GM12864 (cell line): Measurements from ENCODE around the gene R3HDML.
A peak's percentile ranks its signal among the peaks of the same experiment; 100 is the strongest.

ENCODE experiments used
- DNase-seq: peaks from one replicate; pipeline ENCODE4 v3.0.0-alpha.2; 2011; ENCODE audit warnings: low read depth
- H3K4me3 ChIP-seq: 2 replicates; pipeline ENCODE4 v1.5.1; 2011; ENCODE audit warnings: mild to moderate bottlenecking, low read depth, low read length, control low read depth
- TF ChIP-seq, protein P1 (sequence below): IDR thresholded peaks from 2 replicates; pipeline ENCODE4 v1.5.1; 2011; ENCODE audit warnings: low read depth, mild to moderate bottlenecking, moderate library complexity, low read length, control low read depth, inconsistent platforms; ENCODE audit errors: missing control alignments

The R3HDML gene

GRCh38 chr20:44388466-44389023 lies 51.7 kb downstream of the R3HDML start:
- no peak overlapping the region for H3K4me3 ChIP-seq
- TF ChIP-seq, protein P1, sequence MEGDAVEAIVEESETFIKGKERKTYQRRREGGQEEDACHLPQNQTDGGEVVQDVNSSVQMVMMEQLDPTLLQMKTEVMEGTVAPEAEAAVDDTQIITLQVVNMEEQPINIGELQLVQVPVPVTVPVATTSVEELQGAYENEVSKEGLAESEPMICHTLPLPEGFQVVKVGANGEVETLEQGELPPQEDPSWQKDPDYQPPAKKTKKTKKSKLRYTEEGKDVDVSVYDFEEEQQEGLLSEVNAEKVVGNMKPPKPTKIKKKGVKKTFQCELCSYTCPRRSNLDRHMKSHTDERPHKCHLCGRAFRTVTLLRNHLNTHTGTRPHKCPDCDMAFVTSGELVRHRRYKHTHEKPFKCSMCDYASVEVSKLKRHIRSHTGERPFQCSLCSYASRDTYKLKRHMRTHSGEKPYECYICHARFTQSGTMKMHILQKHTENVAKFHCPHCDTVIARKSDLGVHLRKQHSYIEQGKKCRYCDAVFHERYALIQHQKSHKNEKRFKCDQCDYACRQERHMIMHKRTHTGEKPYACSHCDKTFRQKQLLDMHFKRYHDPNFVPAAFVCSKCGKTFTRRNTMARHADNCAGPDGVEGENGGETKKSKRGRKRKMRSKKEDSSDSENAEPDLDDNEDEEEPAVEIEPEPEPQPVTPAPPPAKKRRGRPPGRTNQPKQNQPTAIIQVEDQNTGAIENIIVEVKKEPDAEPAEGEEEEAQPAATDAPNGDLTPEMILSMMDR, result peak; percentile 95
- DNase-seq, result peak; percentile 15

DNA sequence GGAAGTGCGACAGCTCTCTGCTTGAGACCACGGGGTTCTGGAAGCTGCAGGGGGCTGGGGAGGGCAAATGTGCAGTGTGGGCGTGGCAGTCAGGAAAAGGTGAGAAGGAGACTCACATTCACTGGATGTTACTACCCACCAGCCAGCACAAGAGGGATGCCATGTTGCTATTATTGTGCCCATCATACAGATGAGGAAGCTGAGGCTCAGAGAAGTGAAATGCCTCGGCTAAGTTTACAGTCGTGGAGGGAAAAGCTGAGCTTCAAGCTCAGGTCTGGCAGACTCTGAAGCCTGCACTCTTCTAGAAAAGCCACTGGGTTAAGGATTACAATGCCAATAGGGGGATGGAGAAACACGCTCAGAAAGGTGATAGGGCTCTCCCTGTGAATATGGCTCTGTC lies 53.0 kb downstream of the R3HDML start:
- DNase-seq, result no peak
- TF ChIP-seq, protein P1, result no peak
- H3K4me3 ChIP-seq, result no peak overlapping the region

GRCh38 chr20:44390280-44390679 lies 53.4 kb downstream of the R3HDML start:
- H3K4me3 ChIP-seq, result no peak overlapping the region
- TF ChIP-seq, protein P1, result no peak
- DNase-seq, result no peak

DNA sequence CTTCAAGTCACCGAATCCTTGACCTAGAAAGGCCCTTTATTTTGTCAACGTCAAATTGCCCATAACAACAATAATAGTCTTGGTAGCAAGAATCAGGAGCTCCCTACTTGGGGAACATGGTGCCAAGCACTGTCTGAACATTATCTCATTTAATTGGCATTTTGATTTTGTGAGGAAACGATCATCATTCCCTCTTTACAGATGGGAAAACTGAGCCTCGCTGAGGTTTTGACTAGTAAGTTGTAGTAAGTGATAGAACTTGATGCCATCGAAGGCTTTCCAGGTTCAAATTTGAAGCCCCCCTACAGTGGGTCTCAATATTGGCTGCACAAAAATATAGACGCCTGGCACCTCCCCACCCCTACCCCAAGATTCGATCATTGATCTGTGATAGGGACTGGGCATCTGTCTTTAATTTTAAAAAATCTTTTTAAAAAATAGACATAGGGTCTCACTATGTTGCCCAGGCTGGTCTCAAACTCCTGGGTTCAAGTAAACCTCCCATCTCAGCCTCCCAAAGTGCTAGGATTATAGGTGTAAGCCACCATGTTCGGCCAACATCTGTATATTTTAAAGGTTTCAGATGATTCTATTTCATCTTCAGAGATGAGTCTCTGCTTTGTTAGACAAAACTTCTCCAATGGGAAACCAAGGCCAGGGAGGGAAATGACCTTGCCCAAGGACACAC lies 55.4 kb downstream of the R3HDML start:
- H3K4me3 ChIP-seq, result no peak overlapping the region
- no peak for DNase-seq
- TF ChIP-seq, protein P1, result no peak

DNA sequence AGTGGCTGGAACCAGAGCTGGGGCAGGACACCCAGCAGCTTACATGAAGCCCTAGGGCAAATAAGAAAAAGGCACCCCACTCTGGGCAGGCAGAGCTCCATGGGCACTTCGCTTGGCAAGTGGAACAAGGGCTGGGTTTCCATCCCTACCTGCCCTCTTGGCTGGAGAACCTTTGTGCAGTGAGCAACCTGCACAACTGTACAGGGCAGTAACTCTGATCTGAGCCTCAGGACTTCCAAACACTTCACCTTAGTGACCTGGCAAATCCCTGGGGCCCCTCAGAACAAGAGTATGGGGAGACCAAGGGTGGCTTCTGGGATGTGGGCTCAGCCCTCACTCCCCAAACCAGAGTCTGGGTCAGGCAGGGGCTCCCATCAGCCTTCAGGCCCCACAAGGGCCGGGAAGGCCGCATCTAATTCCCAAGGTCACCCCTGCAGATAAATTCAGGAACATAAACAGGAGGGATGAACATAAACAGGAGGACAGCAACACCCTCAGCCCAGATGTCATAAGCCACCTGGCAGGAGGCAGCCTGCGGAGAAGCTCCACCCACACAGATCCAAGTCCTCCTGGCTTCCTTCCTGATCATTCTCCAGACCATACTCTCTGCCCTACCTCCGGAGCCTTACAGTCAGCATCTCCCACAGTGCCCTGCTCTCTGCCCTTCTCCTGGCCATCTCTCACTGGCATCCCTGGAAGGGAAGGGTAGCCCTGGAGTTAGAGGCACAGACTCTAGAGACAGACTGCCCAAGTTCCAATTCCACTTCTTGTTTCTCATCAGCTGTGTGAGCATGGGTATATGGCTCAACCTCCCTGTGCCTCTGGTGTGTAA lies 56.1 kb downstream of the R3HDML start:
- H3K4me3 ChIP-seq, result no peak overlapping the region
- no peak for DNase-seq
- TF ChIP-seq, protein P1, result no peak

- H3K4me3 ChIP-seq, result no peak overlapping the region
- DNase-seq, result no peak
- TF ChIP-seq, protein P1, result no peak
Measured at GRCh38 chr20:44393608-44394451, 57.0 kb downstream of the R3HDML start.
